ENCODE results near the gene SDF4. TPM values are rescaled to one million over a fixed set of nuclear protein-coding genes. Genes with fewer than 3 reads are reported as not detected.
"Not testable (repeated sequence)": the region's sequence is repeated elsewhere in the genome, so short reads cannot be mapped to it uniquely, and the experiment has no call there.

Gene SDF4
- polyA plus RNA-seq, 6 donors from 2014 or later, result 64.8 to 101 (median 85.4) TPM

GRCh38 chr1:1183221-1183747, 48.5 kb downstream of the SDF4 start:
- DNase-seq (no peak), ATAC-seq (ENCODE audit: low read depth in 2 of 2) (no peak)
- Mint-ChIP-seq H3K27ac (peak overlapping the region in 1 of 6 donors; percentile 57), H3K27me3 (peaks cover 4 to 28% (median 23%) of the 10 kb centered on the region in 3 donors), H3K4me3 (no peak overlapping the region), H3K9me3 (peaks cover 0 to 2% (median 0%) of the 10 kb centered on the region in 7 donors), H3K36me3 (no peaks in the 10 kb centered on the region), H3K4me1 (peaks cover 4 to 8% (median 5%) of the 10 kb centered on the region in 3 donors)

- no peak for ATAC-seq (ENCODE audit: low read depth in 2 of 2)
- Mint-ChIP-seq H3K9me3 (no peaks in the 10 kb centered on the region), H3K27me3 (peaks cover 4 to 34% (median 23%) of the 10 kb centered on the region in 3 donors), H3K36me3 (no peaks in the 10 kb centered on the region), H3K4me1 (peaks cover 4 to 8% (median 5%) of the 10 kb centered on the region in 3 donors), H3K27ac (peak overlapping the region in 1 of 6 donors; percentile 44), H3K4me3 (no peak overlapping the region)
- no peak for DNase-seq
These were observed 49.1 kb downstream of the SDF4 start for GRCh38 chr1:1182491-1183220.

GRCh38 chr1:1181938-1182410, 49.8 kb downstream of the SDF4 start:
- DNase-seq (no peak), ATAC-seq (ENCODE audit: low read depth in 2 of 2) (no peak)
- no peak overlapping the region for H3K4me3 Mint-ChIP-seq
- H3K27ac Mint-ChIP-seq, result no peak overlapping the region
- peaks cover 7 to 40% (median 28%) of the 10 kb centered on the region in 3 donors for H3K27me3 Mint-ChIP-seq
- H3K36me3 Mint-ChIP-seq, result peaks cover 1 to 4% of the 10 kb centered on the region in 2 donors
- H3K9me3 Mint-ChIP-seq, result no peaks in the 10 kb centered on the region
- peaks cover 5 to 11% (median 8%) of the 10 kb centered on the region in 3 donors for H3K4me1 Mint-ChIP-seq

- H3K36me3 Mint-ChIP-seq, result peaks cover 5 to 10% of the 10 kb centered on the region in 2 donors
These were observed 50.5 kb downstream of the SDF4 start for GRCh38 chr1:1181129-1181937.

DNA sequence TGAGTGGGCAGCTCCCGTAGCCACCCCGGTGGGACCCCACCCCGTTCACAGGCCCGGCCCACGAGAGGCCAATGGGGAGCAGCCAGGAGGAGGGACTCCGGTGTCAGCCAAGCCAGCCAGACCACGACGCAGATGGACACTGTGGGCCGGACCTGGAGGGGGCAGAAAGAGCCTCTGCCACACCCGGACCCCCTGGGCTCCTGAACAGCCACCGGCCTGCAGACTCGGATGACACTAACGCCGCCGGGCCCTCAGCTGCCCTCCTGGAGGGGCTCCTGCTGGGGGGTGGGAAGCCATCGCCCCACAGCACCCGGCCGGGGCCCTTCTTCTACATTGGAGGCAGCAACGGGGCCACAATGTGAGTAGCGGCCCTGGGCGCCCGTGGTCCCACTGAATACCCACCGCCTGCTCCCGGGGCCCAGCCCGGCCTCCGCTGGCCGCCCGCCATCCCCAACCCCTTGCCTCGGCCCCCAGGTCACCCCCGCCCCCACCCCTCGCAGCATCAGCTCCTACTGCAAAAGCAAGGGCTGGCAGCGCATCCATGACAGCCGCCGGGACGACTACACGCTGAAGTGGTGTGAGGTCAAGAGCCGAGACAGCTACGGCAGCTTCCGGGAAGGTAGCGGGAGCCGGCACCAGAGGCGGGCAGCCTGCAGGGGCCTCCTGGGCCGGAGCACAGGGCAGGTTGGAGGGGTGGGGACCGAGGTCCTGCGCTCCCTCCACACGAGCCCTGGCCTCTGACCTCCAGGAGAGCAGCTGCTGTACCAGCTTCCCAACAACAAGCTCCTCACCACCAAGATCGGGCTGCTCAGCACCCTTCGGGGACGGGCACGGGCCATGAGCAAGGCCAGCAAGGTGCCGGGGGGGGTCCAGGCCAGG, 51.6 kb downstream of the SDF4 start:
- ATAC-seq (ENCODE audit: low read depth in 2 of 2), result no peak
- no peaks in the 10 kb centered on the region for H3K9me3 Mint-ChIP-seq
- DNase-seq, result no peak
- H3K36me3 Mint-ChIP-seq, result peaks cover 5 to 10% of the 10 kb centered on the region in 2 donors
- H3K4me1 Mint-ChIP-seq, result peaks cover 12 to 19% (median 13%) of the 10 kb centered on the region in 3 donors
- H3K27ac Mint-ChIP-seq, result no peak overlapping the region
- no peak overlapping the region for H3K4me3 Mint-ChIP-seq
- peaks cover 10 to 55% (median 40%) of the 10 kb centered on the region in 3 donors for H3K27me3 Mint-ChIP-seq

More at GRCh38 chr1:1181129-1181937, 50.5 kb downstream of the SDF4 start:
- peak overlapping the region in 2 of 6 donors; percentile 32 to 56 for H3K27ac Mint-ChIP-seq
- peaks cover 10 to 45% (median 35%) of the 10 kb centered on the region in 3 donors for H3K27me3 Mint-ChIP-seq
- no peaks in the 10 kb centered on the region for H3K9me3 Mint-ChIP-seq
- peaks cover 8 to 15% (median 12%) of the 10 kb centered on the region in 3 donors for H3K4me1 Mint-ChIP-seq
- DNase-seq (no peak), ATAC-seq (ENCODE audit: low read depth in 2 of 2) (no peak)
- H3K4me3 Mint-ChIP-seq, result no peak overlapping the region

DNA sequence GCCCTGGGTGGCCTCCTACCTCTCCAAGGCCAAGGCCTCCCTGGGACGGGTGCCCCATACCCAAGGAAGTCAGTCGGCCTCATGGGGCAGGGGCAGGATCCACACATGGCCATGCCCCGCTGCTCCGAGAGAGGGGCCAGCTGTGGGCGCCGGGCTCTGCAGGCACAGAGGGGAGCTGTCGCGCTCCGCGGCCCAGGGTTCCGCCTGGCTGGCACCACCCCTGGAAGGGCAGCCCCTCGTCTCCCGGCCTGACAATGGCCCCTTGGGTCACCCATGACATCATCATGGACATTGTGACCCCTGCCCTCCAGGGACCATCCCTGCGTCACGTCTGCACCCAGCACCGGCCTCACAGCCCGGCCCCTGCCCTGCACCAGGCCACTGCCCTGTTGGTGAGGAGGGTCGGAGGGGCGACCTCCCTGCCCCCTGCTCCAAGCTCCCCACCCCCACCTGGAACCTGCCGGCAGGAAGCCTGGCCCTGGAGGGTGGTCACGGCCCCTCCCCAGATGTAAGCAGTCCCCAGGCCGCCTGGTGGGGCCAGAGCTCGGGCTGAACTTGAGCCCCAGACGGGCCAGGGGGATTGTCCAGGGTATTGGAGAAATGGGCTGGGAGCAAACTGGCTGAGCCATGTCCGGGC, 52.3 kb downstream of the SDF4 start:
- H3K27ac Mint-ChIP-seq, result no peak overlapping the region
- no peak for ATAC-seq (ENCODE audit: low read depth in 2 of 2)
- H3K4me3 Mint-ChIP-seq, result no peak overlapping the region
- H3K4me1 Mint-ChIP-seq, result peaks cover 14 to 19% (median 16%) of the 10 kb centered on the region in 3 donors
- H3K36me3 Mint-ChIP-seq, result peaks cover 5 to 10% of the 10 kb centered on the region in 2 donors
- no peaks in the 10 kb centered on the region for H3K9me3 Mint-ChIP-seq
- H3K27me3 Mint-ChIP-seq, result peaks cover 10 to 55% (median 40%) of the 10 kb centered on the region in 3 donors
- no peak for DNase-seq

DNA sequence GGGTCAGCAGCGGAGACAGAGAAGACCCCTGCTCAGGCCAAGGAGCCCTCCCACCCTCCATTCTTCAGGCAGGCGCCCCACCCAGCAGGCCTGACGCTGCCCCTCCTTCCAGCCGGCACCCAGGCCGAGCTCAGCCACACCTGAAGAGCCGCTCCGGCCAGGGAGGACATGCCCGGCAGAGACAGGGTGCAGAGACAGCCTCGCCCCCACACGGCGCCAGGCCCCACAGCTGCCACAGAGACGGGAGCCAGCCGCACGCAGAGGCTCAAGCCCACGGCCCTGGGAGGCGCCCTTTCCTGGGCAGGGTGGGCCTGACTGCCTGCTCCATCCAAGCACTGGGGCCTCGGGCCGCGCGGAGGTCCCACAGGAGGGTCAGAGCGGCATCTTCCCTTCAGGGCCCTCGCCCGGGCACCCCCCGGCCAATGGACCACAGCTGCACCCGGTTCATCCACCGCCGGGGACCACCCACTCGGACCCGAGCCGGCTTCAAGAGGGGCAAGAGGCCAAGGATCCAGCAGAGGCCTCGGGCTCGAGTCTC, 52.9 kb downstream of the SDF4 start:
- H3K27me3 Mint-ChIP-seq, result peaks cover 10 to 55% (median 40%) of the 10 kb centered on the region in 3 donors
- no peak overlapping the region for H3K4me3 Mint-ChIP-seq
- H3K4me1 Mint-ChIP-seq, result peaks cover 18 to 19% (median 19%) of the 10 kb centered on the region in 3 donors
- H3K9me3 Mint-ChIP-seq, result no peaks in the 10 kb centered on the region
- ATAC-seq (ENCODE audit: low read depth in 2 of 2) (no peak), DNase-seq (no peak)
- no peak overlapping the region for H3K27ac Mint-ChIP-seq
- H3K36me3 Mint-ChIP-seq, result peaks cover 5 to 10% of the 10 kb centered on the region in 2 donors

GRCh38 chr1:1177452-1178206, 54.2 kb downstream of the SDF4 start:
- Mint-ChIP-seq H3K9me3 (no peaks in the 10 kb centered on the region), H3K36me3 (peaks cover 5 to 10% of the 10 kb centered on the region in 2 donors), H3K4me1 (peaks cover 15 to 25% (median 25%) of the 10 kb centered on the region in 3 donors), H3K27ac (peak overlapping the region in 2 of 6 donors; percentile 27 to 32), H3K27me3 (peaks cover 10 to 48% (median 33%) of the 10 kb centered on the region in 3 donors), H3K4me3 (peak overlapping the region in 1 of 8 donors; percentile 12)
- ATAC-seq (ENCODE audit: low read depth in 2 of 2), result no peak
- no peak for DNase-seq

DNA sequence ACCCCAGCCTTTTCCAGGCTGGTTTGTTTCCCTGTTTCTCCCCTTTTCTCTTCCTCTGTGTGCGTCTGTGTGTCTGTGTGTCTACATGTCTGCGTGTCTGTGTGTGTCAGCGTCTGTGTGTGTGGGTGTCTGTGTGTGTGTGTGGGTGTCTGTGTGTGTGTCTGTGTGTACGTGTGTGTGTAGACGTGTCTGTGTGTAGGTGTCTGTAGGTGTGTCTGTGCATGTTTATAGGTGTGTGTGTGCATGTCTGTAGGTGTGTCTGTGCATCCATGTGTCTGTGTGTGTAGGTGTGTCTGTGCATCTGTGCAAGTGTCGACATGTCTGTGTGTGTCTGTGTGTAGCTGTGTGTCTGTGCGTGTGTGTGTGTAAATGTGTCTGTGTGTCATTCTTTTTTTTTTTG, 54.9 kb downstream of the SDF4 start:
- no peaks in the 10 kb centered on the region for H3K9me3 Mint-ChIP-seq
- H3K27ac Mint-ChIP-seq, result peak overlapping the region in 1 of 6 donors; percentile 17
- no peak for ATAC-seq (ENCODE audit: low read depth in 2 of 2)
- peaks cover 20 to 31% (median 31%) of the 10 kb centered on the region in 3 donors for H3K4me1 Mint-ChIP-seq
- no peak for DNase-seq
- H3K36me3 Mint-ChIP-seq, result peaks cover 5 to 10% of the 10 kb centered on the region in 2 donors
- H3K4me3 Mint-ChIP-seq, result peak overlapping the region in 3 of 8 donors; percentile 31 to 63 (median 43)
- peaks cover 10 to 46% (median 29%) of the 10 kb centered on the region in 3 donors for H3K27me3 Mint-ChIP-seq

GRCh38 chr1:1176063-1176761, 55.6 kb downstream of the SDF4 start:
- DNase-seq; H3K36me3 Mint-ChIP-seq; ATAC-seq (ENCODE audit: low read depth in 2 of 2); H3K9me3 Mint-ChIP-seq: not testable (repeated sequence)
- Mint-ChIP-seq H3K27me3 (peaks cover 9 to 40% (median 22%) of the 10 kb centered on the region in 3 donors), H3K27ac (peak overlapping the region in 2 of 6 donors; percentile 17 to 89), H3K4me1 (peaks cover 20 to 33% (median 29%) of the 10 kb centered on the region in 3 donors), H3K4me3 (peak overlapping the region in 1 of 8 donors; percentile 71)
